Keratinocyte (primary cell): ENCODE data around the gene PLA2G2D. TPM values are rescaled to one million over a fixed set of nuclear protein-coding genes. Genes with fewer than 3 reads are reported as not detected.

ENCODE experiments used
- DNase-seq: peaks from one replicate; pipeline ENCODE4 v3.0.0-alpha.2; 2011; ENCODE audit warnings: low read depth, missing footprints, low spot score
- FAIRE-seq: peaks from 2 replicates; lab custom pipeline; 2011; peaks lifted over from hg19 to GRCh38; lab: Jason Lieb, UNC
- H2AFZ ChIP-seq: 2 replicates; pipeline ENCODE4 v1.6.0; 2012; ENCODE audit warnings: low read length, control low read depth, inconsistent platforms; ENCODE audit not compliant: control insufficient read depth
- H3K27ac ChIP-seq: 2 replicates; pipeline ENCODE4 v1.5.1; 2011; ENCODE audit warnings: low read length; ENCODE audit not compliant: control insufficient read depth, insufficient read depth
- H3K27me3 ChIP-seq: 3 replicates; pipeline ENCODE4 v1.6.0; 2011; ENCODE audit warnings: low read length; ENCODE audit not compliant: control insufficient read depth, insufficient read depth; ENCODE audit errors: extremely low read depth
- H3K36me3 ChIP-seq, 2 experiments: 2 replicates in 1 of 2; 3 replicates in 1 of 2; pipeline ENCODE4 v1.5.1; 2011; ENCODE audit warnings: low read length in 2 of 2, mild to moderate bottlenecking in 1 of 2; ENCODE audit not compliant: control insufficient read depth in 2 of 2, insufficient read depth in 2 of 2; ENCODE audit errors: extremely low read depth in 1 of 2
- H3K4me1 ChIP-seq: 3 replicates; pipeline ENCODE4 v1.5.1; 2011; ENCODE audit warnings: low read length; ENCODE audit not compliant: control insufficient read depth, insufficient read depth; ENCODE audit errors: extremely low read depth
- H3K4me2 ChIP-seq: 3 replicates; pipeline ENCODE4 v1.6.0; 2011; ENCODE audit warnings: low read depth, low read length; ENCODE audit not compliant: control insufficient read depth, insufficient read depth; ENCODE audit errors: extremely low read depth
- H3K4me3 ChIP-seq, 3 experiments: fragments of 200-600 bp in 1 of 3; sonication (generic) in 1 of 3; 2 replicates in 2 of 3; 3 replicates in 1 of 3; pipeline ENCODE4 v1.5.1; 2011 to 2016; ENCODE audit warnings: low read length in 3 of 3, mild to moderate bottlenecking in 3 of 3, control low read depth in 2 of 3, inconsistent platforms in 1 of 3, low read depth in 1 of 3, mixed read lengths in 1 of 3, mixed run types in 1 of 3, moderate library complexity in 1 of 3; ENCODE audit not compliant: control insufficient read depth in 2 of 3, insufficient read depth in 2 of 3; ENCODE audit errors: extremely low read depth in 1 of 3
- H3K79me2 ChIP-seq: 2 replicates; pipeline ENCODE4 v1.6.0; 2012; ENCODE audit warnings: low read length; ENCODE audit not compliant: control insufficient read depth, insufficient read depth
- H3K9ac ChIP-seq: 3 replicates; pipeline ENCODE4 v1.6.0; 2011; ENCODE audit warnings: low read length; ENCODE audit not compliant: control insufficient read depth, insufficient read depth; ENCODE audit errors: extremely low read depth
- H3K9me1 ChIP-seq: 3 replicates; pipeline ENCODE4 v1.6.0; 2011; ENCODE audit warnings: low read length; ENCODE audit not compliant: control insufficient read depth, insufficient read depth; ENCODE audit errors: extremely low read depth
- H3K9me3 ChIP-seq: 2 replicates; pipeline ENCODE4 v1.5.1; 2012; ENCODE audit warnings: low read depth, low read length; ENCODE audit not compliant: control insufficient read depth
- H4K20me1 ChIP-seq: 3 replicates; pipeline ENCODE4 v1.6.0; 2011; ENCODE audit warnings: low read length; ENCODE audit not compliant: control insufficient read depth, insufficient read depth; ENCODE audit errors: extremely low read depth
- CTCF ChIP-seq, 3 experiments: IDR thresholded peaks in 1 of 3; conservative IDR thresholded peaks in 1 of 3; optimal IDR thresholded peaks in 1 of 3; 2 replicates in 2 of 3; 3 replicates in 1 of 3; pipeline versions ENCODE3 to v1.5.1; 2011; ENCODE audit warnings: low read length in 3 of 3, mild to moderate bottlenecking in 3 of 3, moderate library complexity in 2 of 3, control low read depth in 1 of 3, inconsistent platforms in 1 of 3; ENCODE audit not compliant: insufficient read depth in 2 of 3; ENCODE audit errors: extremely low read depth in 1 of 3
- EZH2 ChIP-seq: IDR thresholded peaks from one replicate; pipeline ENCODE4 v1.6.1; 2012; ENCODE audit warnings: inconsistent platforms, mild to moderate bottlenecking, low read length, moderate library complexity
- dilution Hi-C: fragments of 300-500 bp; cut with MboI; formaldehyde crosslinking; loops from one replicate; pipeline ENCODE4 v1.7.0; 2020; ENCODE audit warnings: low sequenced_read_pairs; ENCODE audit not compliant: extremely low pct_ligation_motif_present
- polyA plus RNA-seq, 5 experiments: library from polyadenylated mRNA; depleted of rRNA in 3 of 5; stranded (reverse) in 3 of 5; stranded (forward) in 1 of 5; unstranded in 1 of 5; fragments of >200 nt; gene quantifications; 1 replicate in 1 of 5; 2 replicates in 3 of 5; 3 replicates in 1 of 5; pipeline versions ENCODE4 v1.2.1 to v1.2.3, GENCODE V29; 2011 to 2012; ENCODE audit warnings: missing spikeins in 2 of 5, low read depth in 1 of 5, low replicate concordance in 1 of 5

The PLA2G2D gene
- polyA plus RNA-seq, 1 donor (not counting 4 experiments of a cell fraction or from before 2014, with no cell fraction given): not detected

DNA sequence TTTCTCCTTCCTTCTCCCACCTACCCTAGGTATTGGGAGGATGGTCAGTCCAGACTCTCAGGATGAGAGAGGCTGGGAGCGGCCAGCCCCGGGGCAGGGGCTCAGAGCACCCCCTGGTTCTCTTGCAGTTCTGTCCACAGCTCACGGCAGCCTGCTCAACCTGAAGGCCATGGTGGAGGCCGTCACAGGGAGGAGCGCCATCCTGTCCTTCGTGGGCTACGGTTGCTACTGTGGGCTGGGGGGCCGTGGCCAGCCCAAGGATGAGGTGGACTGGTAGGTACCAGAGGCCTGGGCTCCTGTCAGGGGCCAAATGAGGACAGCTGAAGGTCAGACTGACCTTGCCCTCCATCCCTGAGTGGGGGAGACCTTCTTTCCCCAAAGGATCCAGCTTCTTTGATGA, 24.0 kb upstream of the PLA2G2D start:
- no peak overlapping the region for H3K9ac ChIP-seq
- H3K9me3 ChIP-seq: no peaks in the 10 kb centered on the region
- H3K27me3 ChIP-seq: no peaks in the 10 kb centered on the region
- FAIRE-seq: no peak
- no peaks in the 10 kb centered on the region for H3K9me1 ChIP-seq
- H3K36me3 ChIP-seq: no peaks in the 10 kb centered on the region
- no peak overlapping the region for H3K4me2 ChIP-seq
- H3K4me1 ChIP-seq: peaks cover 2% of the 10 kb centered on the region
- H4K20me1 ChIP-seq: no peaks in the 10 kb centered on the region
- dilution Hi-C loops: no loop called here
- no peak for TF ChIP-seq CTCF (optimal IDR thresholded peaks at IDR 0.05 in 1 of 3, IDR thresholded peaks at IDR 0.05 in 1 of 3, conservative IDR thresholded peaks at IDR 0.05 in 1 of 3; ENCODE audit: extremely low read depth in 1 of 3, insufficient read depth in 2 of 3, low read length in 3 of 3)
- TF ChIP-seq EZH2: no peak
- DNase-seq: no peak
- no peak overlapping the region for H3K4me3 ChIP-seq
- no peaks in the 10 kb centered on the region for H3K79me2 ChIP-seq
- no peak overlapping the region for H2AFZ ChIP-seq
- H3K27ac ChIP-seq: no peak overlapping the region

DNA sequence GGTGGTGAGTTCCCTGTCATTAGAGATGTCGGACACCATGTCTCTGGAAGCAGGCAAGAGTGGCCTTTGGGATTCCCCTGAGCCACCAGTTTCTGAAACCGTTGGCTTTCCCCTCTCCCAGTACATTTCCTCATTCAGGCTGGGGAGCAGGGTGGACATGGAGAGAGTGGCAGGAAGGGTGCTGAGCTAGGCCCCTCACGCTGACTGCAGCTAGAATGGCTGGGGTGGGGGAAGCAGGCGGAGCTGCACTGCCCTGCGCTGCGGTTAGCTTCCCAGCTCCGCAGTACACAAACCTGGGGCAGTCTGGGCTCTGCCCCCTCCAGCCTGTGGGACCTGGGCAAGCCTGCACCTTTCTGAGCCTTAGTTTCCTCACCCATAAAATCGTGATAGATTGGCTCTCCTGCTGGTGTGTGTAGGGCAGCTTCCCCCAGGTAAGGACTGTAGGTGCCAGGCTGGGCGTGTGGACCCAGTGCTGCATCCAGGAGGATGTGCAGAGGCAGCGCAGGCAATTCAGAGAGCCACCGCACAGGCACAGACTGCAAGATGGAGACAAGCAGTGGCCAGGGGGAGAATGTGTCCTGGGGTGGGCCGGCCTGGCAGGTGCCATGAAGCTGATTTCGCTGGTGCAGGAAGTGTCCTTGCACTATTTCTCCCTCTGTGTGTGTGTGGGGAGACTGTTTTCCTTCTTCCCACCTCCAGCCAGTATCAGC, 22.8 kb upstream of the PLA2G2D start:
- no peak overlapping the region for H2AFZ ChIP-seq
- no peaks in the 10 kb centered on the region for H3K79me2 ChIP-seq
- FAIRE-seq (no peak), DNase-seq (no peak)
- H3K9me1 ChIP-seq: no peaks in the 10 kb centered on the region
- H3K27me3 ChIP-seq: no peaks in the 10 kb centered on the region
- TF ChIP-seq EZH2 (no peak), CTCF (optimal IDR thresholded peaks at IDR 0.05 in 1 of 3, IDR thresholded peaks at IDR 0.05 in 1 of 3, conservative IDR thresholded peaks at IDR 0.05 in 1 of 3; ENCODE audit: extremely low read depth in 1 of 3, insufficient read depth in 2 of 3, low read length in 3 of 3) (no peak)
- no peaks in the 10 kb centered on the region for H3K9me3 ChIP-seq
- H3K27ac ChIP-seq: no peak overlapping the region
- dilution Hi-C loops: no loop called here
- H3K36me3 ChIP-seq: no peaks in the 10 kb centered on the region
- peaks cover 5% of the 10 kb centered on the region for H3K4me1 ChIP-seq
- H3K4me2 ChIP-seq: no peak overlapping the region
- no peak overlapping the region for H3K4me3 ChIP-seq
- no peak overlapping the region for H3K9ac ChIP-seq
- no peaks in the 10 kb centered on the region for H4K20me1 ChIP-seq
